22Rv1 (cell line): ENCODE results near the gene ZNF488.

ENCODE experiments used
- CTCF ChIP-seq: fragments of 450-650 bp; IDR thresholded peaks from 2 replicates; pipeline ENCODE4 v1.5.1; 2017; ENCODE audit warnings: mild to moderate bottlenecking
- ZFX ChIP-seq: fragments of 450-650 bp; IDR thresholded peaks from 2 replicates; pipeline ENCODE4 v1.6.1; 2017; ENCODE audit warnings: antibody characterized with exemption, borderline replicate concordance

GRCh38 chr10:47374611-47375536 is 9.2 kb downstream of the ZNF488 start:
- TF ChIP-seq CTCF (no peak), ZFX (no peak)
